ENCODE measurements around the gene SORCS1.

The SORCS1 gene

DNA sequence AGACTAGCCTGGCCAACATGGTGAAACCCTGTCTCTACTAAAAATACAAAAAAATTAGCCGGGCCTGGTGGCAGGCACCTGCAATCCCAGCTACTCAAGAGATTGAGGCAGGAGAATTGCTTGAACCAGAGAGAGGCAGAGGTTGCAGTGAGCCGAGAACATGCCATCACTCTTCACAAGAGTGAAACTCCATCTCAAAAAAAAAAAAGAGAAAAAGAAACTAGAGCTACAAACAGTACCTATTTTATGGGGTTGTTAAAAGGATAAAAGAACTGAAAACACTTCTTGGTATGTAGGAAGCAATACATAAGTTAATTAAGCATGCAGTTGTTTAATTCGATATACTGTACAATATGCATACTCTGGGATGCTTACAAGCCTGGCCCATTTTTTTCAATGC, 216.9 kb downstream of the SORCS1 start:
- DNase-seq (ENCODE audit: low read depth in 2 of 2), result no peak
- no peak for TF ChIP-seq CTCF (IDR thresholded peaks at IDR 0.05; ENCODE audit: low read depth, low read length)
- H3K4me3 ChIP-seq (replicated peaks in 1 of 2; ENCODE audit: low read depth in 2 of 2, low read length in 2 of 2), result no peak overlapping the region

DNA sequence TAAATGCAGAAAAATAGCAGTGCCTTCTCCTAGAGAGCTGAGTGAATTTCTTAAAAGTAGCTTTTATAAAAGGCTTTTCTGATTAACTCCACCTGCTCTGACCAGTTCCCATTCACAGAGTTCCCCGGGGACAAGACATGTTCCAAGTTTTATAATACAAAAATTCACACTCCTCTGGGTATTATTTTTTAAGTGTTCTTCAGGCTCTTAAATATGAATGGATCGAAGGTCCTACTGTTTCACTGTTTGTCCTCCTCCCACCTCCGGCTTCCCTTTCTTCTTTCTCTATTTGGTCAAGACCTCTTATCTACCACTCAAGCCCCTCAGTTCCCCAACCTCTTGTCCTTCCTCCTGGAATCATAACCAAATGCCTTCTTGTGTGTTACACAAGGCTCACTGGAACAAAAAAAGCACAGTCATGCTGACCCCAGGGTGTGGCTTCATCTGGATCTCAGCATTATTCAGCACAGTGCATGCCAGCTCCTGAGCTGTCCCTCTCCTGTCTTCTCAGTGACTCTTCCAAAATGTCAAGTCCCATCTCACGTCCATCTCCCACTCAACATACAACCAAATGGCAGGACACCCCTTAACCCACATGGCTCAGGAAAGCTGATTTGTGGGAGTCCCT, 222.4 kb downstream of the SORCS1 start:
- H3K4me3 ChIP-seq (replicated peaks in 1 of 2; ENCODE audit: low read depth in 2 of 2, low read length in 2 of 2), result no peak overlapping the region
- no peak for TF ChIP-seq CTCF (IDR thresholded peaks at IDR 0.05; ENCODE audit: low read depth, low read length)
- no peak for DNase-seq (ENCODE audit: low read depth in 2 of 2)

DNA sequence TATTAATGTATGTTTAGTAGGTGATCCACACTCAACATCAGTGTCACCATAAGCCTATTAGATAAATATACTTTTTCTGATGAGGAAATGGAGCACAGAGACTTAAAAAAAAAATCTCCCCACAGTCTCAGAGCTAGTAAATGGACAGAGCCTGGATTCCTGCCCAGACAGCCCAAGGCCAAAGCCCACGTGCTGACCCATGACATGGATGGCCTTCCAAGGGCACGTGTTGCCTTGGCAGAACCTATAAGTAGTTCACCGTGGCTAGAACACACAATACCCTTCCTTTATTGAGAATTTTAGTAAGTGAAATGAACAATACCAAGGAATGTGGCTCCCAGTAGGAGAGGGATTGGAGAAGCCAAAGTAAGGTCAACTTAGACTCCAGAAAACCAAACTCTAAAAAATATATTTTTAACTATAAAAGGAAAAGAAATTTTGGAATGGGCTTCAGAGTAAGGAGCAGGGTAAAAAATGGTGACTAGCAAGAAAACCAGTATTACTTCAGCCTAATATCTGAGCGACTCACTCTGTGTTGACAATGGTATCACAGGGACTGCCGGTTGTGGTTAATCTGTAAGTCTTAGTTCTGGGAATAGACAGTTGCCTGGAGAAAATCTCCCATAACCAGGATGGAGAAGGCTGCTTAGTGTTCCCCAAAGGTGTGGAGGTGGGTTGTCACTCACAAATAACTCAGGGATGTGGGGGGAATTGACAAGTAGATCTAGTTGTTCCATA, 223.0 kb downstream of the SORCS1 start:
- TF ChIP-seq CTCF (IDR thresholded peaks at IDR 0.05; ENCODE audit: low read depth, low read length), result no peak
- no peak overlapping the region for H3K4me3 ChIP-seq (replicated peaks in 1 of 2; ENCODE audit: low read depth in 2 of 2, low read length in 2 of 2)
- no peak for DNase-seq (ENCODE audit: low read depth in 2 of 2)

DNA sequence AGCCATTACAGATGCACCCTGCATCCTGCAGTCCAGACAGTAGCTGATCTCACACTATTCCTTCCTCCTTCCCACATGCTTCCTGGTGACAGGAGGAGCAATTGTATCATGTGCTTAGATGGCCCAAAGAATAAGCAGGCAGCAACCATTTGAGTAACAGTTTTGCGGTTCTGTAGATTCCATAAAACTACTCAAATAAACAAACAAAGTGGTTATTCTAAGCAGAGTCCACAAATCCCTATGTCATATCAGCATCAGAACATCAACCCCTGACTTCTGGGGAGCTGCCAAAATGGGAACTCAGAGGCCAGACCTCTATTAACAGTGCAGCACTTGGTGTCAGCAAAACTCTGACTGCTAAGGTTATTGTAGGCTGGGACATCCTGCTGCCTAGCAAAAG, 226.0 kb downstream of the SORCS1 start:
- DNase-seq (ENCODE audit: low read depth in 2 of 2), result no peak
- no peak overlapping the region for H3K4me3 ChIP-seq (replicated peaks in 1 of 2; ENCODE audit: low read depth in 2 of 2, low read length in 2 of 2)
- no peak for TF ChIP-seq CTCF (IDR thresholded peaks at IDR 0.05; ENCODE audit: low read depth, low read length)

DNA sequence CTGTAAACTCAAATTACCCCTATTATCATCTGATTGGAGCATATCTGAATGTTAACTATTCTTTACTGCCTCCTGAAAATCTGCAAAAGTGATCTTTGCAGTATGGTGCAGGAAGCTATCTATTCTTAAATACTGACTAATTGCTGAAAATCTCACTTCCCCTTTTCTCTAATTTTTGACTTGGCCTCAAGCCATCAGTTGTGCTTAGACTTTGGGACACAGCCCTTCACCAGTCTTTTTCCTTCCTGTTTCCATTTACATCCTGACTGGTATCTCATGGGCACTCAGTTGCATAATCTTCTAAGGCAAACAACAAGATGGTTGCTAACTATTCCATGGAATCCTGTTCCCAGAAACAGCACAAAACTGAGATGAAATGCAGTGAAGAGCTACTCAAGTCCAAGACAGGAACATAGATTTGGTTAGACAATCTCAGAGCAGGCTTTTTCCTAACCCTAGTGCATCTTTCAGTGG, 228.5 kb downstream of the SORCS1 start:
- no peak for DNase-seq (ENCODE audit: low read depth in 2 of 2)
- TF ChIP-seq CTCF (IDR thresholded peaks at IDR 0.05; ENCODE audit: low read depth, low read length), result no peak
- no peak overlapping the region for H3K4me3 ChIP-seq (replicated peaks in 1 of 2; ENCODE audit: low read depth in 2 of 2, low read length in 2 of 2)

GRCh38 chr10:106931853-106932249, 232.7 kb downstream of the SORCS1 start:
- DNase-seq (ENCODE audit: low read depth in 2 of 2), result no peak
- no peak for TF ChIP-seq CTCF (IDR thresholded peaks at IDR 0.05; ENCODE audit: low read depth, low read length)
- no peak overlapping the region for H3K4me3 ChIP-seq (replicated peaks in 1 of 2; ENCODE audit: low read depth in 2 of 2, low read length in 2 of 2)
